Memory B cell (primary cell): ENCODE data around the gene SERPIND1.
"Not testable (repeated sequence)": the region's sequence is repeated elsewhere in the genome, so short reads cannot be mapped to it uniquely, and the experiment has no call there.

Experiments
- ATAC-seq: fragments of 150-1000 bp; cut with Tn5 transposase; 2 replicates; pipeline ENCODE4 v1.10.0; 2021; ENCODE audit warnings: low read depth, mild to moderate bottlenecking, moderate library complexity
- DNase-seq, 2 donors: peaks; one replicate each; pipeline ENCODE4 v3.0.0; 2022; ENCODE audit warnings: low spot score in 2 of 2
- H3K27ac Mint-ChIP-seq: one replicate; pipeline ENCODE4 v1.8.0; 2022; ENCODE audit warnings: mild to moderate bottlenecking, moderate library complexity, mixed read lengths
- H3K27me3 Mint-ChIP-seq: one replicate; pipeline ENCODE4 v1.8.0; 2022; ENCODE audit warnings: mixed read lengths
- H3K36me3 Mint-ChIP-seq: one replicate; pipeline ENCODE4 v1.8.0; 2022; ENCODE audit warnings: mild to moderate bottlenecking, mixed read lengths
- H3K4me1 Mint-ChIP-seq: one replicate; pipeline ENCODE4 v1.8.0; 2022; ENCODE audit warnings: mixed read lengths
- H3K4me3 Mint-ChIP-seq: one replicate; pipeline ENCODE4 v1.8.0; 2022; ENCODE audit warnings: mild to moderate bottlenecking, moderate library complexity, mixed read lengths
- H3K9me3 Mint-ChIP-seq: one replicate; pipeline ENCODE4 v1.8.0; 2022; ENCODE audit warnings: mixed read lengths

SERPIND1 gene

GRCh38 chr22:20773793-20774212 lies at the start of gene SERPIND1:
Gene SERPIND1 (plus strand): TSS chr22:20774113. CDS start chr22:20779313, 5,200 bp downstream.
- H3K4me3 Mint-ChIP-seq = no peak within 1 kb of the TSS

GRCh38 chr22:20724676-20725454 lies 49.0 kb upstream of the SERPIND1 start:
- DNase-seq = no peak
- no peaks in the 10 kb centered on the region for H3K9me3 Mint-ChIP-seq
- peak overlapping the region; percentile 54 for H3K27ac Mint-ChIP-seq
- no peak for ATAC-seq
- H3K27me3 Mint-ChIP-seq = no peaks in the 10 kb centered on the region
- H3K4me3 Mint-ChIP-seq = no peak overlapping the region
- peaks cover 17% of the 10 kb centered on the region for H3K36me3 Mint-ChIP-seq
- peaks cover 10% of the 10 kb centered on the region for H3K4me1 Mint-ChIP-seq

More at GRCh38 chr22:20773793-20774212, at the start of gene SERPIND1:
- ATAC-seq (no peak), DNase-seq (no peak)
- H3K36me3 Mint-ChIP-seq = peaks cover 19% of the 10 kb centered on the region
- H3K9me3 Mint-ChIP-seq = no peaks in the 10 kb centered on the region
- H3K4me1 Mint-ChIP-seq = no peaks in the 10 kb centered on the region
- H3K27me3 Mint-ChIP-seq = no peaks in the 10 kb centered on the region
- no peak within 1 kb of the TSS for H3K27ac Mint-ChIP-seq

GRCh38 chr22:20725987-20726558 lies 47.8 kb upstream of the SERPIND1 start:
- H3K27me3 Mint-ChIP-seq = no peaks in the 10 kb centered on the region
- no peak for ATAC-seq
- peaks cover 7% of the 10 kb centered on the region for H3K4me1 Mint-ChIP-seq
- no peak overlapping the region for H3K4me3 Mint-ChIP-seq
- DNase-seq = no peak
- H3K9me3 Mint-ChIP-seq = no peaks in the 10 kb centered on the region
- no peak overlapping the region for H3K27ac Mint-ChIP-seq
- H3K36me3 Mint-ChIP-seq = peaks cover 17% of the 10 kb centered on the region

GRCh38 chr22:20727118-20728015 lies 46.5 kb upstream of the SERPIND1 start:
- Mint-ChIP-seq H3K4me3 (no peak overlapping the region), H3K4me1 (no peaks in the 10 kb centered on the region), H3K27me3 (no peaks in the 10 kb centered on the region), H3K9me3 (no peaks in the 10 kb centered on the region), H3K36me3 (peaks cover 19% of the 10 kb centered on the region), H3K27ac (peak overlapping the region; percentile 28)
- DNase-seq (no peak), ATAC-seq (no peak)

- DNase-seq (no peak), ATAC-seq (no peak)
- Mint-ChIP-seq H3K4me3 (no peak overlapping the region), H3K9me3 (no peaks in the 10 kb centered on the region), H3K27ac (no peak overlapping the region), H3K27me3 (no peaks in the 10 kb centered on the region), H3K4me1 (no peaks in the 10 kb centered on the region), H3K36me3 (peaks cover 21% of the 10 kb centered on the region)
These were observed 45.3 kb upstream of the SERPIND1 start for GRCh38 chr22:20728523-20729190.

- peaks cover 21% of the 10 kb centered on the region for H3K36me3 Mint-ChIP-seq
- no peak overlapping the region for H3K27ac Mint-ChIP-seq
- H3K9me3 Mint-ChIP-seq = no peaks in the 10 kb centered on the region
- H3K27me3 Mint-ChIP-seq = no peaks in the 10 kb centered on the region
- ATAC-seq (no peak), DNase-seq (no peak)
- no peak overlapping the region for H3K4me3 Mint-ChIP-seq
- H3K4me1 Mint-ChIP-seq = no peaks in the 10 kb centered on the region
These were observed 44.7 kb upstream of the SERPIND1 start for GRCh38 chr22:20729194-20729593.

- not testable (repeated sequence) for H3K9me3 Mint-ChIP-seq, H3K27me3 Mint-ChIP-seq, H3K4me3 Mint-ChIP-seq, H3K27ac Mint-ChIP-seq, H3K4me1 Mint-ChIP-seq, ATAC-seq, DNase-seq
- H3K36me3 Mint-ChIP-seq = peaks cover 10% of the 10 kb centered on the region
These were observed 41.5 kb upstream of the SERPIND1 start for GRCh38 chr22:20732431-20732830.

GRCh38 chr22:20735356-20736162 lies 38.4 kb upstream of the SERPIND1 start:
- not testable (repeated sequence) for H3K4me1 Mint-ChIP-seq, DNase-seq, H3K27me3 Mint-ChIP-seq, ATAC-seq, H3K9me3 Mint-ChIP-seq, H3K27ac Mint-ChIP-seq, H3K4me3 Mint-ChIP-seq
- H3K36me3 Mint-ChIP-seq = peaks cover 20% of the 10 kb centered on the region

GRCh38 chr22:20736891-20737290 lies 37.0 kb upstream of the SERPIND1 start:
- not testable (repeated sequence) for DNase-seq, H3K27ac Mint-ChIP-seq, H3K4me1 Mint-ChIP-seq, H3K9me3 Mint-ChIP-seq, ATAC-seq, H3K27me3 Mint-ChIP-seq, H3K4me3 Mint-ChIP-seq
- H3K36me3 Mint-ChIP-seq = peaks cover 22% of the 10 kb centered on the region

GRCh38 chr22:20738394-20739089 lies 35.4 kb upstream of the SERPIND1 start:
- Mint-ChIP-seq H3K36me3 (peaks cover 20% of the 10 kb centered on the region), H3K9me3 (no peaks in the 10 kb centered on the region), H3K27me3 (no peaks in the 10 kb centered on the region), H3K4me1 (peaks cover 7% of the 10 kb centered on the region), H3K27ac (no peak overlapping the region), H3K4me3 (no peak overlapping the region)
- ATAC-seq (no peak), DNase-seq (no peak)

- Mint-ChIP-seq H3K4me3 (no peak overlapping the region), H3K36me3 (peaks cover 20% of the 10 kb centered on the region), H3K27ac (peak overlapping the region; percentile 39), H3K9me3 (no peaks in the 10 kb centered on the region), H3K27me3 (no peaks in the 10 kb centered on the region), H3K4me1 (peaks cover 10% of the 10 kb centered on the region)
- DNase-seq (no peak), ATAC-seq (no peak)
These were observed 33.5 kb upstream of the SERPIND1 start for GRCh38 chr22:20740222-20740951.

GRCh38 chr22:20741008-20741633 lies 32.8 kb upstream of the SERPIND1 start:
- peaks cover 10% of the 10 kb centered on the region for H3K4me1 Mint-ChIP-seq
- H3K9me3 Mint-ChIP-seq = no peaks in the 10 kb centered on the region
- no peak for DNase-seq
- no peak overlapping the region for H3K4me3 Mint-ChIP-seq
- peaks cover 18% of the 10 kb centered on the region for H3K36me3 Mint-ChIP-seq
- no peaks in the 10 kb centered on the region for H3K27me3 Mint-ChIP-seq
- ATAC-seq = no peak
- no peak overlapping the region for H3K27ac Mint-ChIP-seq
